HL-60 (cell line): ENCODE results near the gene PPHLN1.

Source experiments
- DNase-seq, 2 experiments: peaks; one replicate each; pipeline ENCODE4 v3.0.0-alpha.2; 2010 to 2020; ENCODE audit warnings: low read depth in 1 of 2, low spot score in 1 of 2
- H3K27ac ChIP-seq: fragments of 250-450 bp; sonication (Bioruptor Pico); replicated peaks from 2 replicates; pipeline ENCODE4 v1.5.1; 2020; ENCODE audit warnings: mild to moderate bottlenecking, moderate library complexity
- H3K27me3 ChIP-seq: fragments of 250-450 bp; sonication (Bioruptor Pico); 2 replicates; pipeline ENCODE4 v1.5.1; 2021; ENCODE audit warnings: mild to moderate bottlenecking, moderate library complexity; ENCODE audit not compliant: insufficient read depth, poor library complexity, severe bottlenecking
- H3K4me3 ChIP-seq: replicated peaks from 2 replicates; pipeline ENCODE4 v1.5.1; 2011; ENCODE audit warnings: mild to moderate bottlenecking, control low read depth, low read length; ENCODE audit not compliant: insufficient read depth
- GABPA ChIP-seq: IDR thresholded peaks from 2 replicates; pipeline ENCODE4 v1.6.1; 2012; ENCODE audit warnings: low read depth
- POLR2AphosphoS5 ChIP-seq: IDR thresholded peaks from 2 replicates; pipeline ENCODE4 v1.6.1; 2012; ENCODE audit warnings: low read depth
- SPI1 ChIP-seq: IDR thresholded peaks from 2 replicates; pipeline ENCODE4 v1.6.1; 2012; ENCODE audit warnings: low read depth, mild to moderate bottlenecking, borderline replicate concordance
- TF ChIP-seq, protein P1 (sequence below): IDR thresholded peaks from one replicate; pipeline ENCODE4 v1.5.1; 2011; ENCODE audit warnings: low read length, control low read depth, inconsistent platforms; ENCODE audit not compliant: insufficient read depth
- TF ChIP-seq, protein P2 (sequence below): IDR thresholded peaks from 2 replicates; pipeline ENCODE4 v1.6.1; 2012; ENCODE audit warnings: low read depth; ENCODE audit not compliant: insufficient replicate concordance

PPHLN1 gene

DNA sequence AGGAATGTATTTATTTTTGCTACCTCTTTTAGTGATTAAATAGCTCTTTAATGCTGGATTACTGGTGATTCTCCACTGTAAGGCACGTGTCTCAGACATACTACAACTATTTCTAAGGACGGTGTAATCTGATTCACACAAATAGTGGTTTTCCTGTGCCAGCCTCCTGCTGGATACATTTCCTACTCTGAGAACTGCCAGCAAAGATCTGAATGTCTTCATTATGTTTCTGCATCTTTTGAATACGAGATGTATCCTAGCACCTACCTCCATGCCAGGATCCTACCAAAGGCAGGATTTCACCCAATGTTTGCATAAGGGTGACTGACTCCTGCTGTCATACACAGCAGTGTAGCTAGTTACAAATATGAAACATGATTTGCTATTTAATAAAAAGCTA lies 143.0 kb downstream of the PPHLN1 start:
- no peaks in the 10 kb centered on the region for H3K27me3 ChIP-seq
- TF ChIP-seq, protein P1, sequence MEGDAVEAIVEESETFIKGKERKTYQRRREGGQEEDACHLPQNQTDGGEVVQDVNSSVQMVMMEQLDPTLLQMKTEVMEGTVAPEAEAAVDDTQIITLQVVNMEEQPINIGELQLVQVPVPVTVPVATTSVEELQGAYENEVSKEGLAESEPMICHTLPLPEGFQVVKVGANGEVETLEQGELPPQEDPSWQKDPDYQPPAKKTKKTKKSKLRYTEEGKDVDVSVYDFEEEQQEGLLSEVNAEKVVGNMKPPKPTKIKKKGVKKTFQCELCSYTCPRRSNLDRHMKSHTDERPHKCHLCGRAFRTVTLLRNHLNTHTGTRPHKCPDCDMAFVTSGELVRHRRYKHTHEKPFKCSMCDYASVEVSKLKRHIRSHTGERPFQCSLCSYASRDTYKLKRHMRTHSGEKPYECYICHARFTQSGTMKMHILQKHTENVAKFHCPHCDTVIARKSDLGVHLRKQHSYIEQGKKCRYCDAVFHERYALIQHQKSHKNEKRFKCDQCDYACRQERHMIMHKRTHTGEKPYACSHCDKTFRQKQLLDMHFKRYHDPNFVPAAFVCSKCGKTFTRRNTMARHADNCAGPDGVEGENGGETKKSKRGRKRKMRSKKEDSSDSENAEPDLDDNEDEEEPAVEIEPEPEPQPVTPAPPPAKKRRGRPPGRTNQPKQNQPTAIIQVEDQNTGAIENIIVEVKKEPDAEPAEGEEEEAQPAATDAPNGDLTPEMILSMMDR = no peak
- TF ChIP-seq, protein P2, sequence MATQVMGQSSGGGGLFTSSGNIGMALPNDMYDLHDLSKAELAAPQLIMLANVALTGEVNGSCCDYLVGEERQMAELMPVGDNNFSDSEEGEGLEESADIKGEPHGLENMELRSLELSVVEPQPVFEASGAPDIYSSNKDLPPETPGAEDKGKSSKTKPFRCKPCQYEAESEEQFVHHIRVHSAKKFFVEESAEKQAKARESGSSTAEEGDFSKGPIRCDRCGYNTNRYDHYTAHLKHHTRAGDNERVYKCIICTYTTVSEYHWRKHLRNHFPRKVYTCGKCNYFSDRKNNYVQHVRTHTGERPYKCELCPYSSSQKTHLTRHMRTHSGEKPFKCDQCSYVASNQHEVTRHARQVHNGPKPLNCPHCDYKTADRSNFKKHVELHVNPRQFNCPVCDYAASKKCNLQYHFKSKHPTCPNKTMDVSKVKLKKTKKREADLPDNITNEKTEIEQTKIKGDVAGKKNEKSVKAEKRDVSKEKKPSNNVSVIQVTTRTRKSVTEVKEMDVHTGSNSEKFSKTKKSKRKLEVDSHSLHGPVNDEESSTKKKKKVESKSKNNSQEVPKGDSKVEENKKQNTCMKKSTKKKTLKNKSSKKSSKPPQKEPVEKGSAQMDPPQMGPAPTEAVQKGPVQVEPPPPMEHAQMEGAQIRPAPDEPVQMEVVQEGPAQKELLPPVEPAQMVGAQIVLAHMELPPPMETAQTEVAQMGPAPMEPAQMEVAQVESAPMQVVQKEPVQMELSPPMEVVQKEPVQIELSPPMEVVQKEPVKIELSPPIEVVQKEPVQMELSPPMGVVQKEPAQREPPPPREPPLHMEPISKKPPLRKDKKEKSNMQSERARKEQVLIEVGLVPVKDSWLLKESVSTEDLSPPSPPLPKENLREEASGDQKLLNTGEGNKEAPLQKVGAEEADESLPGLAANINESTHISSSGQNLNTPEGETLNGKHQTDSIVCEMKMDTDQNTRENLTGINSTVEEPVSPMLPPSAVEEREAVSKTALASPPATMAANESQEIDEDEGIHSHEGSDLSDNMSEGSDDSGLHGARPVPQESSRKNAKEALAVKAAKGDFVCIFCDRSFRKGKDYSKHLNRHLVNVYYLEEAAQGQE = no peak
- TF ChIP-seq GABPA (no peak), SPI1 (no peak), POLR2AphosphoS5 (no peak)
- H3K4me3 ChIP-seq = peak overlapping the region; percentile 45
- no peak overlapping the region; the same call in 1 of the 2 replicates for H3K27ac ChIP-seq
- peak in 1 of 2 experiments; percentile 7 for DNase-seq

DNA sequence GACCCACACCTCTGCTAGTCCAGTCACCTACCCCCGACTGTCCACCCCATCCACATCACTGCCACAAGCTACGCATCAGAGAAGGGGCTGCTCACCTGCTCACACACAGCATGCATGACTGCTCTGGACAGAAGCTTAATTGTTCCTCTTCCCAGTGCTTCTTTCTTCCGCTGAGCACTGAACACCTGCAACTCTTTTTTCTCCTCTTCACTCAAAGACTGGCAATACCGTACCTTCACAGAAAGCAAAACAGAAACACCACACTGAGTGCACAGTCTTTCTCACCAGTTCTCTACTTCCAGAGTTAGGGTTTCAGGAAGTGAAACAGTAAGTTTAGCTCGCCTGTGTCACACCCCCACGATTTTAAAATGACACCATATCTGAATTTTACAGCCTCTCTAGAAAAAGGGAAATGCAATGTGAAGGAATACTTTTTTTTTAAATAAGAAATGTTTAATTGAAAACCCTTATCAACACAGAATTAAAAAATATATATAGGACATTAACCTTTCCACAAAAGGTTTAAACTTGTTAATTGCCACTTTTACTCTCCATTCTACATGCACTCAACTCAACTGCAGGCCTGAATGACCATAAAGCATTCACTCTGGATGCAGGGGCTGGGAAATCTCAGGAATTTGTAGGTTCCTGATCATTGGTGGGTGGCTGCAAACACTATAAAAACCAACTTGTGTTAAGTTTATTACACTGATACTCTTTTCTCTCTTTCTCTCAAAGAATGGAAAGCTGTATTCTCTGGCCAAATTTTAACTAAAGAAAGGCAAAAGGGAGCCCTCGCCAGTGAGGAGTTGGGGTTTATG lies 143.6 kb downstream of the PPHLN1 start:
- H3K27ac ChIP-seq = no peak overlapping the region

DNA sequence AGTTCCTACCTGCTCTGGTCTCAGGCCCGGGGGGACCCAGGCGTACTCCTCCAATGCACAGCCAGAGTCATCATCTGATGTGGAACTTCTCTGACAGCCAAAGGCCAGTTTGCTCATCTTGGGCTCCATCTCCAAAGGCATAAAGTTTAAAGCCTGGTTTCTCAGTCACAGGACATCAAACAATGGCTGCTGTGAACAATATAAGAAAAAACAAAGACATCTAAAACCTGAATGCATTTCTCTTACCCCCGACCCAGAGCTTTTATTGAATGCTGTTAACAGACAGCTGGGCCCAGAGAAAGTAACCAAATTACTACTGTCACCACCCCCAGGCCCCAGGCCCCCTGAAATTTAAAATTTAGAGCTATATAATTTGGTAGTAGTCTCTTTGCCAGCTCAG lies 146.4 kb downstream of the PPHLN1 start:
- Histone ChIP-seq H3K27ac (no peak overlapping the region), H3K27me3 (no peaks in the 10 kb centered on the region), H3K4me3 (no peak overlapping the region)
- DNase-seq = no peak
- TF ChIP-seq GABPA (no peak), POLR2AphosphoS5 (no peak), SPI1 (no peak)
- TF ChIP-seq, protein P1 = no peak
- TF ChIP-seq, protein P2 = no peak

More for the DNA sequence above, 143.6 kb downstream of the PPHLN1 start:
- H3K27me3 ChIP-seq = no peaks in the 10 kb centered on the region
- no peak for TF ChIP-seq POLR2AphosphoS5
- TF ChIP-seq SPI1 = peak; percentile 89
- peak in 1 of 2 experiments; percentile 39 for DNase-seq
- H3K4me3 ChIP-seq = peak overlapping the region; percentile 45

DNA sequence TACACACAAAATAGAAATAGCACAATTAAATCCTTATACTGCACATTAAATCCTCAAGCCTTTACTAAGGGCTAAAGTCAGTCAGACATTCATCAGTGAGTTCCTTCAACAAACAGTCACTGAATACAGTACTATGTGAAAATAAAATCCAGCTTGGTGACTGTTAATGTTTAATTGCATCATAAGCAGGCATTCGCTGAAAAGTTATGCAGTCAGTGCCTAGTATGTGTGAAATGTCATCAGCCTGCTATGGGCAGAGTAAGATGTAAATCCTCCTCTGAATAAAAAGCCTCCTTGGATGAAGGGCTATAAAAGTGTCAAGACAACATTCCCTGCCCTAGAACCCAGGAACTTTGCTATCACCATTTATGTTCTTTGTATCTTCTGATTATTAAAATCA lies 147.2 kb downstream of the PPHLN1 start:
- no peak overlapping the region for H3K4me3 ChIP-seq
- TF ChIP-seq, protein P1 = no peak
- no peak for TF ChIP-seq GABPA
- TF ChIP-seq SPI1 = no peak
- TF ChIP-seq, protein P2 = no peak
- no peak for TF ChIP-seq POLR2AphosphoS5
- H3K27ac ChIP-seq = no peak overlapping the region
- no peaks in the 10 kb centered on the region for H3K27me3 ChIP-seq
- DNase-seq = no peak
